Activated T-cell treated with anti-CD3 and anti-CD28 coated beads, Interleukin-2, amount 50 U/mL, for 72 hours (primary cell): Measurements from ENCODE around the gene ACTC1. TPM values are rescaled to one million over a fixed set of nuclear protein-coding genes. Genes with fewer than 3 reads are reported as not detected.
"Not testable (repeated sequence)": the region's sequence is repeated elsewhere in the genome, so short reads cannot be mapped to it uniquely, and the experiment has no call there.

Experiments used
- ATAC-seq, 2 donors: fragments of 150-1000 bp; cut with Tn5 transposase; replicated peaks in 1 of 2; 2 replicates each; pipeline ENCODE4 v1.10.0; 2021; ENCODE audit warnings: moderate library complexity in 2 of 2, mild to moderate bottlenecking in 1 of 2
- DNase-seq, 2 donors: peaks; one replicate each; pipeline ENCODE4 v3.0.0; 2021 to 2022; ENCODE audit warnings: mixed read lengths in 1 of 2
- H3K27ac Mint-ChIP-seq: one replicate; pipeline ENCODE4 v1.8.0; 2022; ENCODE audit warnings: mild to moderate bottlenecking, moderate library complexity, mixed read lengths
- H3K27me3 Mint-ChIP-seq: one replicate; pipeline ENCODE4 v1.8.0; 2022; ENCODE audit warnings: low read depth, mixed read lengths
- H3K36me3 Mint-ChIP-seq, 2 donors: one replicate each; pipeline ENCODE4 v1.8.0; 2022; ENCODE audit warnings: mixed read lengths in 2 of 2, mild to moderate bottlenecking in 1 of 2; ENCODE audit not compliant: insufficient read depth in 2 of 2
- H3K4me1 Mint-ChIP-seq: one replicate; pipeline ENCODE4 v1.8.0; 2022; ENCODE audit warnings: low read depth, mixed read lengths
- H3K4me3 Mint-ChIP-seq, 2 donors: one replicate each; pipeline ENCODE4 v1.8.0; 2022; ENCODE audit warnings: mild to moderate bottlenecking in 2 of 2, mixed read lengths in 2 of 2, moderate library complexity in 2 of 2
- H3K9me3 Mint-ChIP-seq, 2 donors: one replicate each; pipeline ENCODE4 v1.8.0; 2022; ENCODE audit warnings: mixed read lengths in 2 of 2
- total RNA-seq, 2 donors: library from RNA; stranded (reverse); gene quantifications; one replicate each; pipeline ENCODE4 v1.2.3, GENCODE V29; 2022

The ACTC1 gene
- total RNA-seq: not detected

GRCh38 chr15:34795267-34796081 lies at the start of gene ACTC1:
Gene ACTC1, minus strand, starts transcription at chr15:34795549. Its CDS starts 741 bp downstream, at chr15:34794808.
- H3K9me3 Mint-ChIP-seq: no peaks in the 10 kb centered on the region
- H3K27ac Mint-ChIP-seq: no peak within 1 kb of the TSS
- peak within 1 kb of the TSS; percentile 40 to 42 for H3K4me3 Mint-ChIP-seq
- DNase-seq (peak; percentile 5 to 15), ATAC-seq (peak; percentile 50 to 51)
- peaks cover 69% of the 10 kb centered on the region for H3K27me3 Mint-ChIP-seq
- peaks cover 0 to 1% of the 10 kb centered on the region in 2 donors for H3K36me3 Mint-ChIP-seq
- no peaks in the 10 kb centered on the region for H3K4me1 Mint-ChIP-seq

GRCh38 chr15:34841262-34841725 lies 45.9 kb upstream of the ACTC1 start:
- H3K9me3 Mint-ChIP-seq: no peaks in the 10 kb centered on the region
- DNase-seq (no peak), ATAC-seq (no peak)
- H3K27me3 Mint-ChIP-seq: no peaks in the 10 kb centered on the region
- no peak overlapping the region for H3K27ac Mint-ChIP-seq
- no peak overlapping the region for H3K4me3 Mint-ChIP-seq
- no peaks in the 10 kb centered on the region for H3K4me1 Mint-ChIP-seq
- H3K36me3 Mint-ChIP-seq: no peaks in the 10 kb centered on the region

- H3K27ac Mint-ChIP-seq: no peak overlapping the region
- peaks cover 2 to 3% of the 10 kb centered on the region in 2 donors for H3K9me3 Mint-ChIP-seq
- peaks cover 16% of the 10 kb centered on the region for H3K27me3 Mint-ChIP-seq
- no peak overlapping the region for H3K4me3 Mint-ChIP-seq
- ATAC-seq: no peak
- peaks cover 0 to 6% of the 10 kb centered on the region in 2 donors for H3K36me3 Mint-ChIP-seq
- H3K4me1 Mint-ChIP-seq: no peaks in the 10 kb centered on the region
- no peak for DNase-seq
These were observed 42.9 kb upstream of the ACTC1 start for GRCh38 chr15:34838282-34838681.

GRCh38 chr15:34837246-34838016 lies 42.1 kb upstream of the ACTC1 start:
- H3K9me3 Mint-ChIP-seq: peaks cover 2 to 3% of the 10 kb centered on the region in 2 donors
- H3K36me3 Mint-ChIP-seq: peaks cover 0 to 6% of the 10 kb centered on the region in 2 donors
- H3K27me3 Mint-ChIP-seq: peaks cover 16% of the 10 kb centered on the region
- no peak for ATAC-seq
- H3K4me1 Mint-ChIP-seq: no peaks in the 10 kb centered on the region
- no peak overlapping the region for H3K27ac Mint-ChIP-seq
- no peak for DNase-seq
- no peak overlapping the region for H3K4me3 Mint-ChIP-seq

- no peaks in the 10 kb centered on the region for H3K36me3 Mint-ChIP-seq
- ATAC-seq (no peak), DNase-seq (no peak)
- no peak overlapping the region for H3K27ac Mint-ChIP-seq
- H3K27me3 Mint-ChIP-seq: peaks cover 38% of the 10 kb centered on the region
- H3K4me1 Mint-ChIP-seq: no peaks in the 10 kb centered on the region
- H3K4me3 Mint-ChIP-seq: no peak overlapping the region
- no peaks in the 10 kb centered on the region for H3K9me3 Mint-ChIP-seq
These were observed 33.0 kb upstream of the ACTC1 start for GRCh38 chr15:34828145-34828911.

GRCh38 chr15:34821831-34822230 lies 26.5 kb upstream of the ACTC1 start:
- no peak overlapping the region for H3K4me3 Mint-ChIP-seq
- no peaks in the 10 kb centered on the region for H3K9me3 Mint-ChIP-seq
- ATAC-seq (no peak), DNase-seq (no peak)
- no peak overlapping the region for H3K27ac Mint-ChIP-seq
- H3K27me3 Mint-ChIP-seq: peaks cover 66% of the 10 kb centered on the region
- H3K36me3 Mint-ChIP-seq: no peaks in the 10 kb centered on the region
- no peaks in the 10 kb centered on the region for H3K4me1 Mint-ChIP-seq

- Mint-ChIP-seq H3K27me3 (peaks cover 62% of the 10 kb centered on the region), H3K4me3 (no peak overlapping the region), H3K27ac (no peak overlapping the region), H3K4me1 (no peaks in the 10 kb centered on the region), H3K36me3 (no peaks in the 10 kb centered on the region), H3K9me3 (no peaks in the 10 kb centered on the region)
- ATAC-seq (no peak), DNase-seq (no peak)
These were observed 24.8 kb upstream of the ACTC1 start for GRCh38 chr15:34820110-34820509.

- H3K4me1 Mint-ChIP-seq: no peaks in the 10 kb centered on the region
- H3K27me3 Mint-ChIP-seq: peaks cover 58% of the 10 kb centered on the region
These were observed 23.2 kb upstream of the ACTC1 start for GRCh38 chr15:34818526-34818925.

GRCh38 chr15:34815836-34816235 lies 20.5 kb upstream of the ACTC1 start:
- Mint-ChIP-seq H3K36me3 (no peaks in the 10 kb centered on the region), H3K27me3 (peaks cover 64% of the 10 kb centered on the region), H3K4me1 (no peaks in the 10 kb centered on the region), H3K9me3 (no peaks in the 10 kb centered on the region), H3K27ac (no peak overlapping the region), H3K4me3 (no peak overlapping the region)
- ATAC-seq: no peak
- no peak for DNase-seq

More at GRCh38 chr15:34818526-34818925, 23.2 kb upstream of the ACTC1 start:
- Mint-ChIP-seq H3K36me3 (no peaks in the 10 kb centered on the region), H3K4me3 (no peak overlapping the region), H3K27ac (no peak overlapping the region), H3K9me3 (no peaks in the 10 kb centered on the region)
- ATAC-seq (no peak), DNase-seq (no peak)

- DNase-seq: no peak
- ATAC-seq: no peak
- H3K27ac Mint-ChIP-seq: no peak overlapping the region
These were observed 18.3 kb upstream of the ACTC1 start for GRCh38 chr15:34813446-34814190.

GRCh38 chr15:34812868-34813365 lies 17.6 kb upstream of the ACTC1 start:
- not testable (repeated sequence) for DNase-seq, ATAC-seq, H3K4me3 Mint-ChIP-seq

More at GRCh38 chr15:34813446-34814190, 18.3 kb upstream of the ACTC1 start:
- no peaks in the 10 kb centered on the region for H3K9me3 Mint-ChIP-seq
- H3K27me3 Mint-ChIP-seq: peaks cover 48% of the 10 kb centered on the region
- no peaks in the 10 kb centered on the region for H3K36me3 Mint-ChIP-seq
- H3K4me1 Mint-ChIP-seq: no peaks in the 10 kb centered on the region
- H3K4me3 Mint-ChIP-seq: no peak overlapping the region

GRCh38 chr15:34812369-34812768 lies 17.0 kb upstream of the ACTC1 start:
- no peak overlapping the region for H3K27ac Mint-ChIP-seq
- H3K4me1 Mint-ChIP-seq: no peaks in the 10 kb centered on the region
- no peak overlapping the region for H3K4me3 Mint-ChIP-seq
- no peaks in the 10 kb centered on the region for H3K9me3 Mint-ChIP-seq
- peaks cover 39% of the 10 kb centered on the region for H3K27me3 Mint-ChIP-seq
- no peaks in the 10 kb centered on the region for H3K36me3 Mint-ChIP-seq
- DNase-seq: no peak
- no peak for ATAC-seq

More at GRCh38 chr15:34812868-34813365, 17.6 kb upstream of the ACTC1 start:
- H3K27ac Mint-ChIP-seq, H3K36me3 Mint-ChIP-seq, H3K4me1 Mint-ChIP-seq, H3K9me3 Mint-ChIP-seq: not testable (repeated sequence)
- peaks cover 45% of the 10 kb centered on the region for H3K27me3 Mint-ChIP-seq
